Neural progenitor cell (in vitro differentiated cells): Measurements from ENCODE around the gene FFAR3. TPM values are rescaled to one million over a fixed set of nuclear protein-coding genes. Genes with fewer than 3 reads are reported as not detected.

Experiments
- DNase-seq: peaks from one replicate; pipeline ENCODE4 v3.0.0-alpha.2; 2016; ENCODE audit warnings: low spot score
- H2AFZ ChIP-seq: fragments of 200-600 bp; sonication (generic); replicated peaks from 2 replicates; pipeline ENCODE4 v1.6.1; 2016; ENCODE audit warnings: antibody characterized with exemption
- H3F3A ChIP-seq: fragments of 200-600 bp; sonication (generic); 2 replicates; pipeline ENCODE4 v1.6.1; 2016; ENCODE audit warnings: antibody characterized with exemption, low read depth
- H3K27ac ChIP-seq: fragments of 200-600 bp; sonication (generic); 2 replicates; pipeline ENCODE4 v1.5.1; 2016; ENCODE audit warnings: mild to moderate bottlenecking
- H3K27me3 ChIP-seq: fragments of 200-600 bp; sonication (generic); 2 replicates; pipeline ENCODE4 v1.6.1; 2016; ENCODE audit warnings: mild to moderate bottlenecking, moderate library complexity
- H3K36me3 ChIP-seq: fragments of 200-600 bp; sonication (generic); 2 replicates; pipeline ENCODE4 v1.5.1; 2016
- H3K4me1 ChIP-seq: fragments of 200-600 bp; sonication (generic); 2 replicates; pipeline ENCODE4 v1.6.1; 2016; ENCODE audit warnings: mixed run types
- H3K4me2 ChIP-seq: fragments of 200-600 bp; sonication (generic); 2 replicates; pipeline ENCODE4 v1.6.1; 2016
- H3K4me3 ChIP-seq: fragments of 200-600 bp; sonication (generic); 2 replicates; pipeline ENCODE4 v1.5.1; 2016
- H3K79me2 ChIP-seq: fragments of 200-600 bp; sonication (generic); 2 replicates; pipeline ENCODE4 v1.6.1; 2016; ENCODE audit warnings: low read depth
- H3K9ac ChIP-seq: fragments of 200-600 bp; sonication (generic); 2 replicates; pipeline ENCODE4 v1.6.1; 2016
- H3K9me3 ChIP-seq: fragments of 200-600 bp; sonication (generic); 2 replicates; pipeline ENCODE4 v1.5.1; 2016; ENCODE audit warnings: low read depth
- H4K20me1 ChIP-seq: fragments of 200-600 bp; sonication (generic); 2 replicates; pipeline ENCODE4 v1.6.1; 2016; ENCODE audit warnings: low read depth
- H3K27ac Mint-ChIP-seq: 3 replicates; pipeline ENCODE4 v1.8.0; 2021; ENCODE audit warnings: mixed read lengths
- H3K27me3 Mint-ChIP-seq: 2 replicates; pipeline ENCODE4 v1.8.0; 2022; ENCODE audit warnings: low read depth, mild to moderate bottlenecking, inconsistent platforms, moderate library complexity, mixed read lengths; ENCODE audit not compliant: insufficient read depth
- H3K36me3 Mint-ChIP-seq: 3 replicates; pipeline ENCODE4 v1.8.0; 2021; ENCODE audit warnings: mixed read lengths
- H3K4me1 Mint-ChIP-seq: 3 replicates; pipeline ENCODE4 v1.8.0; 2021; ENCODE audit warnings: mixed read lengths
- H3K4me3 Mint-ChIP-seq: 3 replicates; pipeline ENCODE4 v1.8.0; 2021; ENCODE audit warnings: mild to moderate bottlenecking, moderate library complexity, mixed read lengths
- H3K9me3 Mint-ChIP-seq: 3 replicates; pipeline ENCODE4 v1.8.0; 2020; ENCODE audit warnings: mixed read lengths
- CTCF ChIP-seq: fragments of 200-600 bp; sonication (generic); IDR thresholded peaks from 2 replicates; pipeline ENCODE4 v1.5.1; 2017; ENCODE audit warnings: antibody characterized with exemption, mild to moderate bottlenecking
- EZH2 ChIP-seq: fragments of 200-600 bp; sonication (generic); IDR thresholded peaks from 2 replicates; pipeline ENCODE4 v1.6.1; 2017; ENCODE audit warnings: antibody characterized with exemption, mild to moderate bottlenecking, moderate library complexity
- EZH2phosphoT487 ChIP-seq: fragments of 200-600 bp; sonication (generic); IDR thresholded peaks from 2 replicates; pipeline ENCODE4 v1.6.1; 2017; ENCODE audit warnings: antibody characterized with exemption
- total RNA-seq: library from RNA; depleted of rRNA; stranded (reverse); fragments of >200 nt; gene quantifications from 2 replicates; pipeline ENCODE4 v1.2.3, GENCODE V29; 2015; ENCODE audit warnings: low replicate concordance

FFAR3 gene
- total RNA-seq, 1 donor from 2014 or later: not detected

GRCh38 chr19:35313587-35313986 is 44.7 kb upstream of the FFAR3 start:
- Histone ChIP-seq H3K4me3 (no peak overlapping the region), H3K27me3 (no peaks in the 10 kb centered on the region), H3K27ac (no peak overlapping the region), H3K36me3 (no peaks in the 10 kb centered on the region), H3K9ac (no peak overlapping the region), H3K79me2 (no peaks in the 10 kb centered on the region), H4K20me1 (no peaks in the 10 kb centered on the region), H3K4me2 (no peak overlapping the region), H3K4me1 (no peaks in the 10 kb centered on the region), H3F3A (no peaks in the 10 kb centered on the region), H2AFZ (no peak overlapping the region), H3K9me3 (no peaks in the 10 kb centered on the region)
- no peaks in the 10 kb centered on the region for H3K36me3 Mint-ChIP-seq
- H3K9me3 Mint-ChIP-seq: no peaks in the 10 kb centered on the region
- H3K4me1 Mint-ChIP-seq: peaks cover 12% of the 10 kb centered on the region
- TF ChIP-seq EZH2 (no peak), CTCF (no peak), EZH2phosphoT487 (no peak)
- no peak overlapping the region for H3K27ac Mint-ChIP-seq
- peaks cover 12% of the 10 kb centered on the region for H3K27me3 Mint-ChIP-seq
- H3K4me3 Mint-ChIP-seq: no peak overlapping the region
- no peak for DNase-seq

GRCh38 chr19:35314031-35314430 is 44.2 kb upstream of the FFAR3 start:
- Histone ChIP-seq H3K36me3 (no peaks in the 10 kb centered on the region), H3F3A (no peaks in the 10 kb centered on the region), H3K4me3 (no peak overlapping the region), H3K4me2 (no peak overlapping the region), H3K79me2 (no peaks in the 10 kb centered on the region), H3K9me3 (no peaks in the 10 kb centered on the region), H3K27ac (no peak overlapping the region), H3K9ac (no peak overlapping the region), H3K27me3 (no peaks in the 10 kb centered on the region), H4K20me1 (no peaks in the 10 kb centered on the region), H2AFZ (no peak overlapping the region), H3K4me1 (no peaks in the 10 kb centered on the region)
- Mint-ChIP-seq H3K27ac (no peak overlapping the region), H3K4me3 (no peak overlapping the region), H3K4me1 (peaks cover 7% of the 10 kb centered on the region), H3K9me3 (no peaks in the 10 kb centered on the region), H3K27me3 (peaks cover 7% of the 10 kb centered on the region), H3K36me3 (no peaks in the 10 kb centered on the region)
- TF ChIP-seq EZH2: no peak
- TF ChIP-seq CTCF: no peak
- no peak for TF ChIP-seq EZH2phosphoT487
- DNase-seq: no peak

GRCh38 chr19:35314858-35315470 is 43.3 kb upstream of the FFAR3 start:
- H3K27ac ChIP-seq: no peak overlapping the region
- H3K36me3 ChIP-seq: no peaks in the 10 kb centered on the region
- H3K4me2 ChIP-seq: no peak overlapping the region
- H3K9me3 Mint-ChIP-seq: no peaks in the 10 kb centered on the region
- H3K79me2 ChIP-seq: no peaks in the 10 kb centered on the region
- TF ChIP-seq CTCF: no peak
- TF ChIP-seq EZH2: no peak
- TF ChIP-seq EZH2phosphoT487: no peak
- no peak overlapping the region for H3K9ac ChIP-seq
- H3K4me1 ChIP-seq: no peaks in the 10 kb centered on the region
- H3K36me3 Mint-ChIP-seq: no peaks in the 10 kb centered on the region
- DNase-seq: no peak
- no peaks in the 10 kb centered on the region for H3K9me3 ChIP-seq
- no peak overlapping the region for H3K27ac Mint-ChIP-seq
- H3K27me3 Mint-ChIP-seq: peaks cover 6% of the 10 kb centered on the region
- no peak overlapping the region for H3K4me3 ChIP-seq
- H2AFZ ChIP-seq: no peak overlapping the region
- H3K4me1 Mint-ChIP-seq: peaks cover 3% of the 10 kb centered on the region
- H4K20me1 ChIP-seq: no peaks in the 10 kb centered on the region
- no peaks in the 10 kb centered on the region for H3K27me3 ChIP-seq
- H3F3A ChIP-seq: no peaks in the 10 kb centered on the region
- H3K4me3 Mint-ChIP-seq: no peak overlapping the region
